WTC11 (cell line): ENCODE measurements around the gene CAAP1. TPM values are rescaled to one million over a fixed set of nuclear protein-coding genes. Genes with fewer than 3 reads are reported as not detected.

Experiments used
- ATF2 ChIP-seq: sonication (generic); formaldehyde crosslinking; IDR thresholded peaks from 2 replicates; pipeline ENCODE4 v1.8.1; 2022; ENCODE audit warnings: low read depth, missing genetic modification reagents, borderline replicate concordance
- CREM ChIP-seq: sonication (generic); formaldehyde crosslinking; IDR thresholded peaks from 2 replicates; pipeline ENCODE4 v1.8.1; 2022; ENCODE audit warnings: mild to moderate bottlenecking, missing genetic modification reagents, moderate library complexity
- FOXK1 ChIP-seq: sonication (generic); formaldehyde crosslinking; IDR thresholded peaks from 2 replicates; pipeline ENCODE4 v1.8.0; 2022; ENCODE audit warnings: mild to moderate bottlenecking, moderate library complexity, missing genetic modification reagents
- HMGXB4 ChIP-seq: sonication (generic); formaldehyde crosslinking; IDR thresholded peaks from 2 replicates; pipeline ENCODE4 v1.8.1; 2023; ENCODE audit warnings: mild to moderate bottlenecking, moderate library complexity, missing genetic modification reagents
- MYBL2 ChIP-seq: sonication (generic); formaldehyde crosslinking; IDR thresholded peaks from 2 replicates; pipeline ENCODE4 v1.8.1; 2023; ENCODE audit warnings: mild to moderate bottlenecking, moderate library complexity, missing genetic modification reagents
- NFATC4 ChIP-seq: fragments of 250-450 bp; sonication (Bioruptor Pico); IDR thresholded peaks from 2 replicates; pipeline ENCODE4 v1.9.0; 2021; ENCODE audit warnings: mild to moderate bottlenecking
- NR3C1 ChIP-seq: sonication (generic); formaldehyde crosslinking; conservative IDR thresholded peaks from 2 replicates; pipeline ENCODE4 v1.8.1; 2023; ENCODE audit warnings: low read depth, mild to moderate bottlenecking, missing genetic modification reagents
- OVOL2 ChIP-seq: fragments of 250-450 bp; sonication (Bioruptor Pico); IDR thresholded peaks from 2 replicates; pipeline ENCODE4 v1.9.0; 2021; ENCODE audit warnings: mild to moderate bottlenecking, borderline replicate concordance
- RELA ChIP-seq: sonication (generic); formaldehyde crosslinking; IDR thresholded peaks from 2 replicates; pipeline ENCODE4 v1.8.1; 2022; ENCODE audit warnings: missing genetic modification reagents, mild to moderate bottlenecking, borderline replicate concordance
- TEAD1 ChIP-seq: sonication (generic); formaldehyde crosslinking; IDR thresholded peaks from 2 replicates; pipeline ENCODE4 v1.8.0; 2022; ENCODE audit warnings: mild to moderate bottlenecking, missing genetic modification reagents
- TEAD4 ChIP-seq: sonication (generic); formaldehyde crosslinking; IDR thresholded peaks from 2 replicates; pipeline ENCODE4 v1.8.0; 2022; ENCODE audit warnings: mild to moderate bottlenecking, missing genetic modification reagents
- TP53 ChIP-seq: sonication (generic); formaldehyde crosslinking; IDR thresholded peaks from 2 replicates; pipeline ENCODE4 v1.8.1; 2023; ENCODE audit warnings: mild to moderate bottlenecking, missing genetic modification reagents
- ZNF416 ChIP-seq: fragments of 250-450 bp; sonication (Bioruptor Pico); IDR thresholded peaks from 2 replicates; pipeline ENCODE4 v1.9.0; 2021; ENCODE audit warnings: mild to moderate bottlenecking, inconsistent platforms
- ZNF671 ChIP-seq: fragments of 250-450 bp; sonication (Bioruptor Pico); IDR thresholded peaks from 2 replicates; pipeline ENCODE4 v1.8.0; 2021; ENCODE audit warnings: mild to moderate bottlenecking
- total RNA-seq: library from RNA; stranded (reverse); gene quantifications from 3 replicates; pipeline ENCODE4 v1.2.3, GENCODE V29; 2021
- TF ChIP-seq, protein P1 (sequence below): sonication (generic); formaldehyde crosslinking; IDR thresholded peaks from 2 replicates; pipeline ENCODE4 v1.8.1; 2023; ENCODE audit warnings: mild to moderate bottlenecking, missing genetic modification reagents
- TF ChIP-seq, protein P2 (sequence below): sonication (generic); formaldehyde crosslinking; IDR thresholded peaks from 2 replicates; pipeline ENCODE4 v1.8.0; 2023; ENCODE audit warnings: mild to moderate bottlenecking, missing genetic modification reagents
- TF ChIP-seq, protein P3 (sequence below): sonication (generic); formaldehyde crosslinking; IDR thresholded peaks from 2 replicates; pipeline ENCODE4 v1.8.0; 2022; ENCODE audit warnings: mild to moderate bottlenecking, missing genetic modification reagents
- TF ChIP-seq, protein P4 (sequence below): sonication (generic); formaldehyde crosslinking; IDR thresholded peaks from 2 replicates; pipeline ENCODE4 v1.8.0; 2022; ENCODE audit warnings: mild to moderate bottlenecking, missing genetic modification reagents

CAAP1 gene
- total RNA-seq, 1 experiment from 2014 or later = 45.4 TPM

DNA sequence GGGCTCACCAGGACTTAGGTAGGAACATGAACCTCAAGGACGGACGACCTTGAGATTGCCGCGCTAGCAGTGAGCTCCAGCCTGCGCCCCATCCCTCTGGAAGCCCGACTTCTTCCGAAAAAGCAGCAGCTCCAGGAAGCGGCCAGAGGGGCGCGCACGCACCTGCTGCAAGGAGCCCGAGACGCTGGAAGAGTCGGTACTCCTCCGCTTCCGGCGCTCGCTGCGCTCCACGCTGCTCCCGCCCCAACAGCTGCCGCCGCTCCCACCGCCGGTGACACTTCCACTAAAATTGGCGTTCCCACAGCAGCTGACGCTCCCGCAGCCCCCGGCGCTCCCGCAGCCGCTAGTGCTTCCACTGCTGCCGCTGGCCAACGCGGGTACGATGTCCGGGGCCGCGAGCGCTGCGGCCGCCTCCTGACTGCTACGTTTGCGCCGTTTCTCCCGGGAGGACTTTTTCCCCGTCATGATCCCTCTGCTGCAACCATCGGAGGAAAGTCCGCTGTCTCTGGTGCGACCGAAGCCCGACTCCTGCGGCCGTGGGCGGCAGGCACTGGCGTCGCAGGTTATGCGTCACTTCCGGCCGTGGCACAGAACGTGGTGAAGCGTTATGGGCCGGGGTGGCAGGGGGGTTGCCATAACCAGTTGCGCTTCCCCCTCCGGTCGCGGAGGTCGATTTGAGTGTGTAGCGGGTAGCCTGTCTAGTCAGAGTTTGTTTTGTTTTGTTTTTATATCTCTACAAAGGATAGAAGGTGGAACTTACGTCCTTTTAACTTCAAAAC lies at the start of gene CAAP1 (continued):
- no peak for TF ChIP-seq ATF2 (CRISPR knock-in tag)
- TF ChIP-seq, protein P1, sequence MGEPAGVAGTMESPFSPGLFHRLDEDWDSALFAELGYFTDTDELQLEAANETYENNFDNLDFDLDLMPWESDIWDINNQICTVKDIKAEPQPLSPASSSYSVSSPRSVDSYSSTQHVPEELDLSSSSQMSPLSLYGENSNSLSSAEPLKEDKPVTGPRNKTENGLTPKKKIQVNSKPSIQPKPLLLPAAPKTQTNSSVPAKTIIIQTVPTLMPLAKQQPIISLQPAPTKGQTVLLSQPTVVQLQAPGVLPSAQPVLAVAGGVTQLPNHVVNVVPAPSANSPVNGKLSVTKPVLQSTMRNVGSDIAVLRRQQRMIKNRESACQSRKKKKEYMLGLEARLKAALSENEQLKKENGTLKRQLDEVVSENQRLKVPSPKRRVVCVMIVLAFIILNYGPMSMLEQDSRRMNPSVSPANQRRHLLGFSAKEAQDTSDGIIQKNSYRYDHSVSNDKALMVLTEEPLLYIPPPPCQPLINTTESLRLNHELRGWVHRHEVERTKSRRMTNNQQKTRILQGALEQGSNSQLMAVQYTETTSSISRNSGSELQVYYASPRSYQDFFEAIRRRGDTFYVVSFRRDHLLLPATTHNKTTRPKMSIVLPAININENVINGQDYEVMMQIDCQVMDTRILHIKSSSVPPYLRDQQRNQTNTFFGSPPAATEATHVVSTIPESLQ (CRISPR knock-in tag) = no peak
- no peak for TF ChIP-seq OVOL2 (CRISPR knock-in tag)
- TF ChIP-seq TEAD1 (CRISPR knock-in tag) = peak; percentile 81; the same call in 1 of the 2 replicates
- no peak for TF ChIP-seq ZNF671
- peak; percentile 99 for TF ChIP-seq CREM
- TF ChIP-seq NFATC4 (CRISPR knock-in tag) = no peak
- TF ChIP-seq, protein P2, sequence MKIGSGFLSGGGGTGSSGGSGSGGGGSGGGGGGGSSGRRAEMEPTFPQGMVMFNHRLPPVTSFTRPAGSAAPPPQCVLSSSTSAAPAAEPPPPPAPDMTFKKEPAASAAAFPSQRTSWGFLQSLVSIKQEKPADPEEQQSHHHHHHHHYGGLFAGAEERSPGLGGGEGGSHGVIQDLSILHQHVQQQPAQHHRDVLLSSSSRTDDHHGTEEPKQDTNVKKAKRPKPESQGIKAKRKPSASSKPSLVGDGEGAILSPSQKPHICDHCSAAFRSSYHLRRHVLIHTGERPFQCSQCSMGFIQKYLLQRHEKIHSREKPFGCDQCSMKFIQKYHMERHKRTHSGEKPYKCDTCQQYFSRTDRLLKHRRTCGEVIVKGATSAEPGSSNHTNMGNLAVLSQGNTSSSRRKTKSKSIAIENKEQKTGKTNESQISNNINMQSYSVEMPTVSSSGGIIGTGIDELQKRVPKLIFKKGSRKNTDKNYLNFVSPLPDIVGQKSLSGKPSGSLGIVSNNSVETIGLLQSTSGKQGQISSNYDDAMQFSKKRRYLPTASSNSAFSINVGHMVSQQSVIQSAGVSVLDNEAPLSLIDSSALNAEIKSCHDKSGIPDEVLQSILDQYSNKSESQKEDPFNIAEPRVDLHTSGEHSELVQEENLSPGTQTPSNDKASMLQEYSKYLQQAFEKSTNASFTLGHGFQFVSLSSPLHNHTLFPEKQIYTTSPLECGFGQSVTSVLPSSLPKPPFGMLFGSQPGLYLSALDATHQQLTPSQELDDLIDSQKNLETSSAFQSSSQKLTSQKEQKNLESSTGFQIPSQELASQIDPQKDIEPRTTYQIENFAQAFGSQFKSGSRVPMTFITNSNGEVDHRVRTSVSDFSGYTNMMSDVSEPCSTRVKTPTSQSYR = peak; percentile 54; the same call in 1 of the 2 replicates
- TF ChIP-seq ZNF416 (CRISPR knock-in tag) = no peak
- TF ChIP-seq, protein P3, sequence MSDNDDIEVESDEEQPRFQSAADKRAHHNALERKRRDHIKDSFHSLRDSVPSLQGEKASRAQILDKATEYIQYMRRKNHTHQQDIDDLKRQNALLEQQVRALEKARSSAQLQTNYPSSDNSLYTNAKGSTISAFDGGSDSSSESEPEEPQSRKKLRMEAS (CRISPR knock-in tag) = peak; percentile 92
- TF ChIP-seq, protein P4, sequence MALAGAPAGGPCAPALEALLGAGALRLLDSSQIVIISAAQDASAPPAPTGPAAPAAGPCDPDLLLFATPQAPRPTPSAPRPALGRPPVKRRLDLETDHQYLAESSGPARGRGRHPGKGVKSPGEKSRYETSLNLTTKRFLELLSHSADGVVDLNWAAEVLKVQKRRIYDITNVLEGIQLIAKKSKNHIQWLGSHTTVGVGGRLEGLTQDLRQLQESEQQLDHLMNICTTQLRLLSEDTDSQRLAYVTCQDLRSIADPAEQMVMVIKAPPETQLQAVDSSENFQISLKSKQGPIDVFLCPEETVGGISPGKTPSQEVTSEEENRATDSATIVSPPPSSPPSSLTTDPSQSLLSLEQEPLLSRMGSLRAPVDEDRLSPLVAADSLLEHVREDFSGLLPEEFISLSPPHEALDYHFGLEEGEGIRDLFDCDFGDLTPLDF (CRISPR knock-in tag) = no peak
- peak; percentile 81; the same call in 1 of the 2 replicates for TF ChIP-seq MYBL2 (CRISPR knock-in tag)
- TF ChIP-seq TP53 (CRISPR knock-in tag) = no peak; the same call in 1 of the 2 replicates
- TF ChIP-seq FOXK1 (CRISPR knock-in tag) = peak; percentile 91
- TF ChIP-seq NR3C1 = no peak
- TF ChIP-seq HMGXB4 = peak; percentile 98
- peak; percentile 75 for TF ChIP-seq TEAD4 (CRISPR knock-in tag)
- peak; percentile 79; the same call in 1 of the 2 replicates for TF ChIP-seq RELA (CRISPR knock-in tag)
